Stimulated activated naive B cell treated with anti-CD40 and anti-IgM and Interleukin-4, amounts not matched to agents 10 μg/mL and 1 μg/mL and 100 μg/mL, for 72 hours (primary cell): ENCODE results near the gene MUC20.
"Not testable (repeated sequence)": the region's sequence is repeated elsewhere in the genome, so short reads cannot be mapped to it uniquely, and the experiment has no call there.

ENCODE experiments used
- ATAC-seq, 2 donors: fragments of 150-1000 bp; cut with Tn5 transposase; replicated peaks; 2 replicates each; pipeline ENCODE4 v1.10.0; 2021; ENCODE audit warnings: moderate library complexity in 1 of 2
- DNase-seq: peaks from one replicate; pipeline ENCODE4 v3.0.0; 2021
- H3K27ac Mint-ChIP-seq: one replicate; pipeline ENCODE4 v1.8.0; 2022; ENCODE audit warnings: mild to moderate bottlenecking, mixed read lengths
- H3K27me3 Mint-ChIP-seq, 2 donors: one replicate each; pipeline ENCODE4 v1.8.0; 2022; ENCODE audit warnings: mixed read lengths in 2 of 2
- H3K36me3 Mint-ChIP-seq, 2 donors: one replicate each; pipeline ENCODE4 v1.8.0; 2022; ENCODE audit warnings: mixed read lengths in 2 of 2, mild to moderate bottlenecking in 1 of 2
- H3K4me1 Mint-ChIP-seq, 2 donors: one replicate each; pipeline ENCODE4 v1.8.0; 2022; ENCODE audit warnings: mixed read lengths in 2 of 2, mild to moderate bottlenecking in 1 of 2
- H3K4me3 Mint-ChIP-seq, 2 donors: one replicate each; pipeline ENCODE4 v1.8.0; 2022; ENCODE audit warnings: mild to moderate bottlenecking in 2 of 2, mixed read lengths in 2 of 2, moderate library complexity in 1 of 2
- H3K9me3 Mint-ChIP-seq, 2 donors: one replicate each; pipeline ENCODE4 v1.8.0; 2022; ENCODE audit warnings: mixed read lengths in 2 of 2, mild to moderate bottlenecking in 1 of 2

The MUC20 gene

DNA sequence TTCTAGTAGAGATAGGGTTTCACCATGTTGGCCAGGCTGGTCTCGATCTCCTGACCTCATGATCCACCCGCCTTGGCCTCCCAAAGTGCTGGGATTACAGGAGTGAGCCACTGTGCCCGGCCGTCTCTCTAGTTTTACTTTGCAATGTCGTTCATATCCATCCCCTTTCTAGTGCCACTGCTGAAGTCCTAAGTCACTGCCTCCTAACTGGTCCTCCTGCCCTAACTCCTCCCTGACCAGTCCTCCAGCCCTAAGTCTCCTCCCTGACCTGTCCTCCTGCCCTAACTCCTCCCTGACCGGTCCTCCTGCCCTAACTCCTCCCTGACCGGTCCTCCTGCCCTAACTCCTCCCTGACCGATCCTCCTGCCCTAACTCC lies 8.3 kb upstream of the MUC20 start:
- not testable (repeated sequence) for H3K27ac Mint-ChIP-seq, H3K9me3 Mint-ChIP-seq, H3K4me3 Mint-ChIP-seq, H3K27me3 Mint-ChIP-seq, DNase-seq
- Mint-ChIP-seq H3K4me1 (peaks cover 16 to 25% of the 10 kb centered on the region in 2 donors), H3K36me3 (peaks cover 43 to 46% of the 10 kb centered on the region in 2 donors)
- peak; percentile 20 to 35 for ATAC-seq

DNA sequence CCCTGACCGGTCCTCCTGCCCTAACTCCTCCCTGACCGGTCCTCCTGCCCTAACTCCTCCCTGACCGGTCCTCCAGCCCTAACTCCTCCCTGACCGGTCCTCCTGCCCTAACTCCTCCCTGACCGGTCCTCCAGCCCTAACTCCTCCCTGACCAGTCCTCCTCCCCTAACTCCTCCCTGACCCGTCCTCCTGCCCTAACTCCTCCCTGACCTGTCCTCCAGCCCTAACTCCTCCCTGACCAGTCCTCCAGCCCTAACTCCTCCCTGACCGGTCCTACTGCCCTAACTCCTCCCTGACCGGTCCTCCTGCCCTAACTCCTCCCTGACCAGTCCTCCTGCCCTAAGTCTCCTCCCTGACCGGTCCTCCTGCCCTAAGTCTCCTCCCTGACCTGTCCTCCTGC lies 7.6 kb upstream of the MUC20 start:
- H3K36me3 Mint-ChIP-seq = peaks cover 42 to 46% of the 10 kb centered on the region in 2 donors
- DNase-seq, ATAC-seq, H3K27me3 Mint-ChIP-seq, H3K4me3 Mint-ChIP-seq, H3K9me3 Mint-ChIP-seq, H3K27ac Mint-ChIP-seq: not testable (repeated sequence)
- H3K4me1 Mint-ChIP-seq = peaks cover 16 to 26% of the 10 kb centered on the region in 2 donors

GRCh38 chr3:195714380-195715011 lies 6.3 kb upstream of the MUC20 start:
- ATAC-seq (no peak), DNase-seq (no peak)
- H3K27ac Mint-ChIP-seq = no peak overlapping the region
- H3K4me1 Mint-ChIP-seq = peaks cover 12 to 20% of the 10 kb centered on the region in 2 donors
- H3K4me3 Mint-ChIP-seq = no peak overlapping the region
- peaks cover 31 to 32% of the 10 kb centered on the region in 2 donors for H3K36me3 Mint-ChIP-seq
- H3K27me3 Mint-ChIP-seq = no peaks in the 10 kb centered on the region
- H3K9me3 Mint-ChIP-seq = peaks cover 2 to 3% of the 10 kb centered on the region in 2 donors

- Mint-ChIP-seq H3K27ac (no peak overlapping the region), H3K36me3 (peaks cover 24 to 27% of the 10 kb centered on the region in 2 donors), H3K4me3 (no peak overlapping the region), H3K9me3 (peaks cover 2 to 3% of the 10 kb centered on the region in 2 donors), H3K27me3 (no peaks in the 10 kb centered on the region), H3K4me1 (peaks cover 12 to 20% of the 10 kb centered on the region in 2 donors)
- no peak for DNase-seq
- no peak for ATAC-seq
Measured at GRCh38 chr3:195715134-195715533, 5.6 kb upstream of the MUC20 start.

DNA sequence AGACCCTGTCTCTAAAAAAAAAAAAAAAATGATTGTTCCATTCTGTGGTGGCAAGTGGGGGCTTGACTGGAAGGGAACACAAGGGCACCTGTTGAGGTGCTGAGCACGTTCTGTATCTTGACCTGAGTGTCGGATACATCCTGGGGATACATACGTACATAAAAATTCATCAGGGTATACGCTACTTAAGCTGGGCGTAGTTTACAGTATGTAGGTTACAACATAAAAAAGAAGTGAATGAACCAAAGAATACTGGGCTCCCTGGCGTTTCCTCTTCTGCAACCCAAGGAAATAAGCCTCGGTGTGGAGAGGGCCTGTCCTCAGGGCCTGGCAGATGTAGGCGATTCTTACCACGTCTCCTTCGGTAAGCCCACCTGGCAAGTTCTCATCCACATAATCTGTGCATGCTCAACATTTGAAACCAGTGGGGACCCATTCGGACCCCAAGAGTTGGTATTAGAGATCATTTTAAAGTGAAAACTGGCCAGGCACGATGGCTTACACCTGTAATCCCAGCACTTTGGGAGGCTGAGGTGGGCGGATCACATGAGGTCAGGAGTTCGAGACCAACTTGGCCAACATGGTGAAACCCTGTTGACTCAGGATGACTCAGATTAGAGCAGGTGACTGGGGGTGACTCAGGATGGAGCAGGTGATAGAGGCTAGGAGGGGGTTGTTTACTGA lies 5.1 kb upstream of the MUC20 start:
- Mint-ChIP-seq H3K36me3 (peaks cover 23 to 24% of the 10 kb centered on the region in 2 donors), H3K9me3 (peaks cover 2 to 3% of the 10 kb centered on the region in 2 donors), H3K4me1 (peaks cover 12 to 23% of the 10 kb centered on the region in 2 donors), H3K4me3 (no peak overlapping the region), H3K27ac (peak overlapping the region; percentile 37), H3K27me3 (no peaks in the 10 kb centered on the region)
- DNase-seq (peak; percentile 39), ATAC-seq (peak; percentile 72 to 74)

GRCh38 chr3:195717416-195717815 lies 3.4 kb upstream of the MUC20 start:
- Mint-ChIP-seq H3K36me3 (peaks cover 17 to 19% of the 10 kb centered on the region in 2 donors), H3K9me3 (peaks cover 2 to 3% of the 10 kb centered on the region in 2 donors), H3K27ac (peak overlapping the region; percentile 6), H3K4me1 (peaks cover 14 to 25% of the 10 kb centered on the region in 2 donors), H3K4me3 (no peak overlapping the region), H3K27me3 (no peaks in the 10 kb centered on the region)
- ATAC-seq (no peak), DNase-seq (no peak)

DNA sequence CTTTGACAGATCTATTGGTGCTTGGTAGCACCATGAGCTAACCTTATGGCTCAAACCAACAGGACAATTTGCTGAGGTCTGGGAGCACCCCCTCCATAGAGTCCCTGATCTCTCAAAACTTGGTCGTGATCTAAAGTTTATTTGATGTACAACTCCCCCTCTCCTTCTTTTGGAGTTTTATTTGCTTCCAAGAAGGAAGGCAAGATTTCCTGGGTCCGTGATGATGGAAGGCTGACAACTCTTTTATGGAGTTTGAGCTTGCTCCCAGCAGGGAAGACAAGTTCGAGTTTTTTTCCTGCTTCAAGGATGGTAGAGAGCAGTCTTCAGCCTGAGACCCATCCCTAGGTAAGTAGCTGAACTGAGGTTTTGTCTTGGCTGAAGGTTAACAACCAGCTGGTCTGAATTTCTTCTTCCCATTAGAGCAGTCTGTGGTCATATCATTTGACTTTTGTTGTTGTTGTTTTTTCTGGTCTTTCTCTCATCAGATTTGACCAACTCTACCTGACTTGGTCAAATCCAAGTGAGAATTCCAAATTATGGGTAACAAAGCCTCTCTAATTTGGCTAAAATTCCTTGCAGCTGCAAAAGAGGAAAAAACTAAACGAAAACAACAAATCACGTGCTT lies 2.8 kb upstream of the MUC20 start:
- Mint-ChIP-seq H3K27ac (no peak overlapping the region), H3K4me1 (peaks cover 14 to 25% of the 10 kb centered on the region in 2 donors), H3K27me3 (no peaks in the 10 kb centered on the region), H3K9me3 (peaks cover 2 to 3% of the 10 kb centered on the region in 2 donors), H3K4me3 (no peak overlapping the region), H3K36me3 (peaks cover 13 to 18% of the 10 kb centered on the region in 2 donors)
- DNase-seq = no peak
- no peak for ATAC-seq

DNA sequence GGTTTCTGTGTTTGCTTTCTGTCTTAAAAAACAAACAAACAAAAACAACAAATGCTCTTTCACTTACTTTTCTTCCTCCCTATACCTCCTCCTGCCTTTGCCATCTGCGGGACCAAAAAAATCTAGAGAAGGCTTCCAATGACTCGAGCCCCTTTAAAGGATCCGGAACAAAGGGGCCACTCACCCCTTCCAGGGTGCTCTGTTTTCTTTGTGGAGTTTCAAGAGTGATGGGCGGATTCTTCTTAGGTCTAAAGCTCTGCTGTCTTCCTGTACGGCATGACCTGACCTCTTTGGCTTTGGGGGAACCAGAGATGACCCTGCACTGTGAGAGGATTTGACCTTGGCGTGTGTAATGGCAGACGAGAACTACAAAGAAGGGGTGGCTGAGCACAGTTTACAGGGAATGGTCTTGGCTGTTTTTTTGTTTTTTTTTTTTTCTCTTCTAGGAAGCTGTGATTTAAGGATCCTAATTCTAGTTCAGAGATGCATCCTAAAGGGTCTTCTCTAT lies 2.2 kb upstream of the MUC20 start:
- peak overlapping the region; percentile 59 for H3K27ac Mint-ChIP-seq
- no peak overlapping the region for H3K4me3 Mint-ChIP-seq
- peaks cover 14 to 25% of the 10 kb centered on the region in 2 donors for H3K4me1 Mint-ChIP-seq
- peaks cover 2 to 3% of the 10 kb centered on the region in 2 donors for H3K9me3 Mint-ChIP-seq
- ATAC-seq (no peak), DNase-seq (no peak)
- H3K27me3 Mint-ChIP-seq = no peaks in the 10 kb centered on the region
- H3K36me3 Mint-ChIP-seq = peaks cover 13 to 18% of the 10 kb centered on the region in 2 donors

DNA sequence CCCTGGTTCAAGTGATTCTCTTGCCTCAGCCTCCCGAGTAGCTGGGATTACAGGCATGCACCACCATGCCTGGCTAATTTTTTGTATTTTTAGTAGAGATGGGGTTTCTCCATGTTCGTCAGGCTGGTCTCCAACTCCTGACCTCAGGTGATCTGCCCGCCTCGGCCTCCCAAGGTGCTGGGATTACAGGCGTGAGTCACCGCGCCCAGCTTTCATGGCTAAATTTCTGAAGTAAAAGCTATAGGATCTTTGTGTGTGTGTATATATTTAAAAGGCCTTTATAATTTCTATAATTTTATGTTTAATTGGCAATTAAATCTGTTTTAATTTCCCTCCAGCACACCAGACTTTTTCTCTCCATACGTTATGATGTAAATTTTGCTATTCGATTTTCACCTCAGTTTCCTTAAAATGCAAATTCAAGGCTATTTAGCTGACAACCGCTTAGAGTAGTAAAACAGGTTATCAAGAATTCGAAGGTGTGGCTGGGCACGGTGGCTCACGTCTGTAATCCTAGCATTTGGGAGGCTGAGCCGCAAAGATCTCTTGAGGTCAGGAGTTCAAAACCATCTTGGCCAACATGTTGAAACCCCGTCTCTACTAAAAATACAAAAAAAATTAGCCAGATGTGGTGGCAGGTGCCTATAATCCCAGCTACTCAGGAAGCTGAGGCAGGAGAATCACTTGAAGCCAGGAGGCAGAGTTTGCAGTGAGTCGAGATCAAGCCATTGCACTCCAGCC lies 1.1 kb upstream of the MUC20 start:
- H3K27me3 Mint-ChIP-seq, H3K9me3 Mint-ChIP-seq, ATAC-seq, H3K27ac Mint-ChIP-seq, H3K4me3 Mint-ChIP-seq, DNase-seq: not testable (repeated sequence)
- H3K36me3 Mint-ChIP-seq = peaks cover 8 to 12% of the 10 kb centered on the region in 2 donors
- peaks cover 12 to 25% of the 10 kb centered on the region in 2 donors for H3K4me1 Mint-ChIP-seq

GRCh38 chr3:195722139-195722995 lies 1.6 kb downstream of the MUC20 start:
- H3K27me3 Mint-ChIP-seq, H3K27ac Mint-ChIP-seq, H3K9me3 Mint-ChIP-seq, H3K36me3 Mint-ChIP-seq, H3K4me3 Mint-ChIP-seq, DNase-seq, ATAC-seq, H3K4me1 Mint-ChIP-seq: not testable (repeated sequence)

GRCh38 chr3:195722996-195723345 lies 2.2 kb downstream of the MUC20 start:
- H3K27me3 Mint-ChIP-seq, H3K4me1 Mint-ChIP-seq, H3K27ac Mint-ChIP-seq, H3K4me3 Mint-ChIP-seq, H3K9me3 Mint-ChIP-seq, DNase-seq, ATAC-seq, H3K36me3 Mint-ChIP-seq: not testable (repeated sequence)

DNA sequence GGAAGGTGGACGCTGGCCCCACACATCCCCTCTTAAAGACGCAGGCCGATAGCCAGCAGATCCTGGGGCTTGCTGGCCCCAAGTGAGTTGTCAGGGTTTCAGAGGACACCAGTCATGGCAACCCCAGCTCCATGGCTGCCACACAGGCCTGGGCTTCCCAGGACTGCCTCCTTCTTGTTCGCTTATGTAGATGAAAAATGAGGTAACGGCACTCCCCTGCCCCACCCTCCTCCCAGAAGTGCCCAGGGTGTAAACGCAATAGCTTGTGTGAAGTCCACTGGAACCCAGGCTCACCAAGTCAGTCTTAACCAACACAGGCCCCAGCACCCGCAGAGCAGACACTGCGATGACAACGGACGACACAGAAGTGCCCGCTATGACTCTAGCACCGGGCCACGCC lies 3.6 kb downstream of the MUC20 start:
- DNase-seq = not testable (repeated sequence)

GRCh38 chr3:195725916-195726740 lies 5.3 kb downstream of the MUC20 start:
- H3K27ac Mint-ChIP-seq = peak overlapping the region; percentile 31
- ATAC-seq = not testable (repeated sequence)

More for the DNA sequence above, 3.6 kb downstream of the MUC20 start:
- H3K4me3 Mint-ChIP-seq, H3K27me3 Mint-ChIP-seq, ATAC-seq, H3K36me3 Mint-ChIP-seq, H3K9me3 Mint-ChIP-seq, H3K27ac Mint-ChIP-seq, H3K4me1 Mint-ChIP-seq: not testable (repeated sequence)

More at GRCh38 chr3:195725916-195726740, 5.3 kb downstream of the MUC20 start:
- not testable (repeated sequence) for H3K9me3 Mint-ChIP-seq, H3K4me1 Mint-ChIP-seq, H3K27me3 Mint-ChIP-seq, DNase-seq, H3K4me3 Mint-ChIP-seq
- H3K36me3 Mint-ChIP-seq = peaks cover 2 to 13% of the 10 kb centered on the region in 2 donors
